ENCODE data around the gene INPPL1.

INPPL1 gene

DNA sequence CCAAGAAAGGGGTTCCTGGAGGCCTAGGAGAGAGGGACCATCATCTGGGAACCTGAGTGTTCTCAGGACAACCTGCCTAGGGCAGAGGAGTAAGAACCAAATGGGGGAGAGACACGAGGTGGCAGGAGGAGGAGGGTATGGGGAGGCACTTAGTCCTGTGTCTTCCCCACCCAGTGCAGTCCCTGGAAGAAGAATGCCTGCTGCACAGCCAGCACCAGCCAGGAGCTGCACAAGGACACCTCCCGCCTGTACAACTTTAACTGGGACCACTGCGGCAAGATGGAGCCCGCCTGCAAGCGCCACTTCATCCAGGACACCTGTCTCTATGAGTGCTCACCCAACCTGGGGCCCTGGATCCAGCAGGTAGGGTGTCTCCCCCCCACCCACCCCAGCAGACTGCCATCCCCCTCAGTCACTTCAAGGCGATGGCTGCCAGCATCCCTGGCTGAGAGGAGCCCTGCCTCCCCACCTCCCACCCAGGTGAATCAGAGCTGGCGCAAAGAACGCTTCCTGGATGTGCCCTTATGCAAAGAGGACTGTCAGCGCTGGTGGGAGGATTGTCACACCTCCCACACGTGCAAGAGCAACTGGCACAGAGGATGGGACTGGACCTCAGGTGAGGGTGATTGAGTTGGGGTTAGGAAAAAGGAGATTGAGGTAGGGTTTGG is 3.7 kb upstream of the INPPL1 start:
- no peak for DNase-seq

DNA sequence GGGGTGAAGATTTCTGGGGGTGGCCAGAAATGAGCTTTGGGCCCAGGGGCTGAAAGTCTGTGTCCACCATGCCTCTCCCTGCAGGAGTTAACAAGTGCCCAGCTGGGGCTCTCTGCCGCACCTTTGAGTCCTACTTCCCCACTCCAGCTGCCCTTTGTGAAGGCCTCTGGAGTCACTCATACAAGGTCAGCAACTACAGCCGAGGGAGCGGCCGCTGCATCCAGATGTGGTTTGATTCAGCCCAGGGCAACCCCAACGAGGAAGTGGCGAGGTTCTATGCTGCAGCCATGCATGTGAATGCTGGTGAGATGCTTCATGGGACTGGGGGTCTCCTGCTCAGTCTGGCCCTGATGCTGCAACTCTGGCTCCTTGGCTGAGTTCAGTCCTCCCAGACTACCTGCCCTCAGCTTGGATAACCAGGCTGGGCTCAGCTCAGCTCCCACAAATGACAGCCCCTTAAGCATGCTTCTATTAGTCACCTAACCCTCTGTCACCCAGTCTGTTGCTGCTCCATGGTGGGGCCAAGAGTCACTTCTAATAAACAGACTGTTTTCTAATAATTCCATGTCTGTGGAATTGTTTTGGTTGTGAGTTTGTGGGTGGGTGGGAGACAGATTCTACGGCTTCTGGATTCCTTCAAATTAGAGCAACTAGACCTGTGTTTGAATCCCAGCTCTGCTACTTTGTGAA is 3.0 kb upstream of the INPPL1 start:
- DNase-seq: no peak

DNA sequence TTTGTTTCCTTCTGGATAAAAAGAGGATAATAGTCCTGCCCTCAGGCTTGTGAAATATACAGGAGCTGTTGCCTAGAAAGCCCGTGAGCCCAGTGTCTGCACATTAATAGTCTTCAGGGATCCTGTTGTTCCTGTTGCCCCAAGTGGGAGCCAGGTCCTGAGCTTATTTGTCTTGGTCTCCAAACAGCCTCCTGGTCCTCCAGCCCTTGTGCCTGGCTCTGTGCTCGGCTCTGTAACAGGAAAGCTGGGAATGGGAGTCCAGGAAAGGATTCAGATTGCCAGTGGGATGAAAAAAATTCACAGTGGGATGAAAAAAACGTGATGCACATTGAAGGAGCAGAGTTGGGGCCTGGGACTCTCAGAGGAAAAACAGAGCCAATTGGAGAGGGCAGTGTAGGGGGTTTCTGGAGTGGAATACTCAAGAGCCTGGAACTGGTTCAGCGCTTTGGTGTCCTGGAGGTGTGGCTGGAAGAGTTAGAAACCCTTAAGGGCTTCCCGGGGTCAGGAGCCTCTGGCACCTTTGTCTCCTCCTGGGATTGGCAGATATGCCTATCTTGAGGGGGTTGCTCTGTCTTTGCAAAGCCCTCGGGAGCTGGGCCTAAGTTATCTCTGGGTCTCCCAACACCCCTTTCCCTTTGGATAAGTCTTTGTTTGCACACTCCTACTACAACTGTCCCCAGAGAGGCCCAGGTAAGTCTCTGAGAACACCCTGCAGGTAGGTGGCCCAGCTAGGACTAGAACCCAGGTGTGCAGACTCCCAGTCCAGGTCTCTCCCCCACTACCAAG is 2.3 kb upstream of the INPPL1 start:
- DNase-seq: no peak

DNA sequence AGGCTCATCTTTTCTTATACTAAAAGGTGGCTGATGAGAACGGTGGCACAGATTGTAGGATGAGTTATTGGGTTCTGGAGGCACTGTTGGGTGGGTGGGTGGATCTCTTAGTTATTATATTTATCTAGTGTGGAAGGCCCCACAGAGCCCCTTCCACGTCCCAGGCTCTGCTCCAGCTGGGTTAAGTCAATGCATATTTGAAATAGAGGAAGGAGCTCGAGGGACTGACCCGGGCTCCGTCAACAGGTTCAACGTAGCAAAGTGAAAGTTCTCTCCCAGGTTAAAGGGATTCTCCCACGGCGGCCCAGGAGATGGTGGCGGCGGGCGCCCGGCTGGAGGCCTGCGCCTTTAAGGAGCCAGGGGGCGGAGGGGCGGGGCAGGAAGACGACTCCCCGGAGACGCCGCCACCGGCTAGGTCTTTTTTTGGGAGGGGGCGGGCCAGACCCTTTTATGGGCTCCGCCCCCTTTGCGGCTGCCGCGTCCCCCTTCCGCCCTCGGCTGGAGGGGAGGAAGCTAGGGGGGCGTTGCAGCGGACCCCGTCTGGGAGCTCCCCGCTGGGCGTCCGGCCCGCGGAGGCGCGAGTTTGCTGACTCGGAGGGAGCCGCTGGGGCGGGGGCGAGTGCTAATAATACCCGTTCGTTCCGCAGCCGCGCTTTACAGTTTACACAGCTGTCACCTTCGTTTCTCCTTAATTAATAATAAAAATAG is 1.5 kb upstream of the INPPL1 start:
- DNase-seq: peak; percentile 90

DNA sequence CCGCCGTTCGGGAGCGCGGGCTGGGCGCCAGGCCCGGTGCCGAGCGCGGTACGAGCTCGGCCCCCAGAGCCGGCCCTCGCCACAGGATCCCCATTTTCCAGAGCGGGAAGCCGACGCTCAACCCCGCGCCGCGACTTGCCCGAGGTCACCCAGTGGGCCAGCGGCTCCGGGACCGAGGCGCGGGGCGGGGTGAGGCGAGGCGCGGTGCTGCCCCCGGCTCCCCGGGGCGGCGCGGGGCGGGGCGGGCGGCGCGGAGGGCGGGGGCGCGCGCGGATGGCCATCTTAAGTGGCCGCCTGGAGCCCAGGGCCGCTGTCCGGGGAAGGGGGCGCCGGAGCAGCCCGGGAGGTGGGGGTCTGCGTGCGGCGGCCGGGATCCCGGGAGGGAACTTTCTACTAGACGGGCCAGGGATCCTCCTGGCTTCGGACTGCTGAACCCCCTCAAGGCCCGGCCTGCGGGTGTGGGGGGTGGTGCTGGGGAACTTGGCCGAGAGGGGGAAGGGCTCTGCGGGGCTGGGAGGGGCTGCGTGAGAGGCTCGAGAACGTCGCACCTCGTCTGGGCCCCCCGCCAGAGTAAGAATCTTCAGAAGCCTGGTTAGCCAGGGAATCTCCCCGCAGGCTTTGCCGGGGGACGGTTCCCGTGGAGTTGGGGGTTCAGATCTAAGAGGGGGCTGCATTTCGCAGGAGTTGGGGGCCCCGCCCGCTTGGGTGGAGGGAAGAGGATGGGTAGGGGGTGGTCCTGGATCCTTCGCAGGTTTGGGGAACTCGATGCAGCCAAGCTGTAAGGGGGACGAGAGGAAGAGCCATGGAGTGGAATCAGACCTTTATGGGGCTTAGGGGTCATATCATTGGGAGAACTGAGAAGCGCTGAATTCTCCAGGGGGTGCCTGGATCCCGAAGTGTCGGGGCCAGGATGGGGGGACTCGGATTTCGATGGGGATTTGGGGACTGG is 678 bp upstream of the INPPL1 start:
- peak; percentile 41 for DNase-seq

DNA sequence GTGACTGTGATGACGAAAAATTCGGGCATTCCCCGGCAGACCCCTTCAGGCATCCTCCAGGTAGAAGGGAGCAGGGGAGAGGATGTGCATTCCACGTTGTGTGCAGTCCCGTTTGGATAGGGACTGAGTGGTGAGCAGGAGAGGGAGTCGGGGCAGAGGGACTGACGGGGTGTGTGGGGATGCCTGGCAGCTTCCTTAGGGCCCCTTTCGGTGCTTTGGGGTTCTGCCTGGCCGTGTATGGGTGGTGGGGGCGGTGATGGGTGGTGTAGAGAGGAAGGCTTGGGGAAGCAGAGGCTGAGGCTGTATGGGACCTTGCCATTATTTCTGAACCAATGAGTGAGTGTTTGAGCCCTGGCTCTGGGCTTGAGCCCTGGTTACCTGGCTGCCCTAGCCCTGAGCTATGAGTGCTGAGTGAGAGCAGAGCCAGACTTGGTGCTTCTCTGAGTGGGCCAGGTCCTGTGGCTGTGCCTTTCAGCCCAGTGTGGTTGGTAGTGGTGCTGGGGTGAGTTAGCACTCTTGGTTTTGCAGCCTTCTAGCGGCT is 914 bp downstream of the INPPL1 start:
- DNase-seq: no peak

DNA sequence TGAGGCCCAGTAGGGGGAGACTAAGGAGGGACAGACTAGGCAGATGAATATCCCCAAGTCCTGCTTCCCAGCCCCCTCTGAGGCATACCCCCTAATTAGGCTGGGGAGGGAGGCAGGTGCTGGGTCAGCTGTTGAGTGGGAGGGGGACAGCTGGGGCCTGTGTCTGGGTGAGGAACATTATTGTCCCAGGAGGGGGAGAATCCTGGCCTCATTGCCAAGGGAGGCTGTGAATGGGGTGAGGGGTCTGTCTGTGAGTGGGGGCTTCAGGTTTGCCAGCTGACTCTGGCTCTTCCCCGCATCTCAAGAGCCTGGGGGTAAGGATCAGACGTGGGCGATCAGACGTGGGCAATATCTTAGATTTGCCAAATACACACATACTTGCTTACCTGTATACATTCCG is 2.1 kb downstream of the INPPL1 start:
- DNase-seq: no peak

DNA sequence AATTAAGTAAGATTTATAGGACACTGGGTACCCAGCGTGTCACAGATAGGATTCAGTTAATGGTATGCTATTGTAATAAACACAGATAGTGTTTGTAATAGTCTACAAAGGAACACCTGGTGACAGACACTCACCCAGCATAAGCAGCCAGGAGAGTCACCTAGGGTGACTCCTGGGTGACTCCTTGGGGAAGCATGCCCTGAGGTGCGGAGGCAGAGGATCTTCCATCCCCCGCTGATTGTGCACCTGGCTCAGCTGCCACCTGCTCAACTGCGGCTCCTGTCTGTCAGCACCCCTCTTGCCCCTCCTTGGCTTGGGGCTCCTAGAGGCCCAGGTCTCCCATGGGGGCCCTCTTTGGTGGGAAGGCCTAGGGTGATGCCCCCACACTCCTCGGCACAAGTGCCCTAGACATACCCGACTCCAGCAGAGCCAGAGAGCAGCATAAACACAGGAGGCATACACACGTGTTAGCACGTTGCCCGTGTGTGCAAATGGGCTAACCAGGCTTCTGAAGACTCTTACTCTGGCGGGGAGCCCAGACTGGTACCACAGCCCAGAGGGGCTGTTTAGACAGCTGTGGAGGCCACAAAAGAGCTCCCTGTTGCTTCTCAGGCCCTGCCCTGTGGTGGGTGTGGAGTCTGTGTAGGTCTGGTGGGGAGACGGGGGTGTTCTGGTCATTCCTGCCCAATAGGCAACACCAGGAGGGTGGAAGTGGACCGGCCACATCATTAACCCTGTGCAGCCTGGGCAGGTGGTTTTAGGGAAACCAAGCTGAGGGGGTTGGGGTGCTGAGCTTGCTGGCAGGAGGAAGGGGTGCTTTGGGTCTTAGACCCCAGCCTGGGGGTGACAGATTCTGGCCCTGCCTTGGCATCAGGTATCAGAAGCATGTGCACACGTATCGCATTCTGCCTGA is 3.0 kb downstream of the INPPL1 start:
- DNase-seq: no peak

DNA sequence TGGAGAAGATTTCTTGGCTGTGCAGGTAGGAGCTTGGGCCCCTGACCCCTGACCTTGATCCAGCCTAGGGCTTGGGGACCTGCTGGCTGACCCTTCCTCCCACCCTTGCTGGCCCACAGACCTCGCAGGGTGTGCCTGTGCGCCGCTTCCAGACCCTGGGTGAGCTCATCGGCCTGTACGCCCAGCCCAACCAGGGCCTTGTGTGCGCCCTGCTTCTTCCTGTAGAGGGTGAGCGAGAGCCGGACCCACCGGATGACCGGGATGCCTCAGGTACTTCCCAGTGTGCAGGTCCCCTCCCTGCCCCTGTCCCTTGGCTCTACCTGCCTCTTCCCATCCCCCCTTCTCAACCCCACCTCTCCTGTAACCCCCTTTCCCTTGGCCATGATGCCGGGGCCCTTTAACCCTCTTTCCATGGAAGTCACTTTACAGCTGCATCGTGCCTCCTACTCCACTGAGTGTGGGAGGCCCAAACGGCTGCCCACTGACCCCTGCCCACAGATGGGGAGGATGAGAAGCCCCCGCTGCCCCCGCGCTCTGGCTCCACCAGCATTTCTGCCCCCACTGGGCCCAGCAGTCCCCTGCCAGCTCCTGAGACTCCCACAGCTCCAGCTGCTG is 3.8 kb downstream of the INPPL1 start:
- DNase-seq: no peak

DNA sequence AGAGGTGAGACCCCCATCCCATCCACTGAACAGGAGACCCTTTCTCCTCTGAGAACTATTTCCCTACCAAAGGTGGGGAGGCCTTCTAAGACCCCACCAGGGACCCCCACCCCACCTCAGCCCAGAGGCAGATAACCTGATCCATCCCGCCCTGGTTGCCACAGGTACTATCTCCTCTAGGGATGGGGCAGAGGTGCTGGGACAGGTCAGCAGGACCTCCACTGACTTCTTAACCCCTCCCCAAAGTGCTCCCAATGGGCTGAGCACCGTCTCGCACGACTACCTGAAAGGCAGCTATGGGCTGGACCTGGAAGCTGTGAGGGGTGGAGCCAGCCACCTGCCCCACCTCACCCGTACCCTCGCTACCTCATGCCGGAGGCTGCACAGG is 4.3 kb downstream of the INPPL1 start:
- no peak for DNase-seq

DNA sequence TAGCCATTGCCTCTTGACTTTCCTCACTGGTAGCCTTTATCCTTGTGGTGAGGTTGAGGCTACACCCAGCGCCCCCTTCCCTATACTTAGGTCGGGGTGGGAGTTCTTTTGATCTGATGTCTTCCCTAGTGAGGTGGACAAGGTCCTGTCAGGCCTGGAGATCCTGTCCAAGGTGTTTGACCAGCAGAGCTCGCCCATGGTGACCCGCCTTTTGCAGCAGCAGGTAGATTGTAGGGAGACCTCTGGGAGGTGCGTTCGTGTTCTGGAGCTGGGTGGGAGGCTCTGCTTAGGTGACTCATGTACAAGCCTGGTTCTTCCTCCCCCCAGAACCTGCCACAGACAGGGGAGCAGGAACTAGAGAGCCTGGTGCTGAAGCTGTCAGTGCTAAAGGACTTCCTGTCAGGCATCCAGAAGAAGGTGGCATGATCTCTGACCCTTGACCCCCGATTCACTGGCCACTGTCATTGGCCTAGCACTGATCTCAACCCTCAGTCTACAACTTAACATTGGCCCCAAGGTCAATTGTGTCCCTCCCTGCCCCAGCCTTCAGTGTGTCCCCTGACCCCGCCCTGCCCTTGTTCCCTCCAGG is 4.9 kb downstream of the INPPL1 start:
- no peak for DNase-seq

DNA sequence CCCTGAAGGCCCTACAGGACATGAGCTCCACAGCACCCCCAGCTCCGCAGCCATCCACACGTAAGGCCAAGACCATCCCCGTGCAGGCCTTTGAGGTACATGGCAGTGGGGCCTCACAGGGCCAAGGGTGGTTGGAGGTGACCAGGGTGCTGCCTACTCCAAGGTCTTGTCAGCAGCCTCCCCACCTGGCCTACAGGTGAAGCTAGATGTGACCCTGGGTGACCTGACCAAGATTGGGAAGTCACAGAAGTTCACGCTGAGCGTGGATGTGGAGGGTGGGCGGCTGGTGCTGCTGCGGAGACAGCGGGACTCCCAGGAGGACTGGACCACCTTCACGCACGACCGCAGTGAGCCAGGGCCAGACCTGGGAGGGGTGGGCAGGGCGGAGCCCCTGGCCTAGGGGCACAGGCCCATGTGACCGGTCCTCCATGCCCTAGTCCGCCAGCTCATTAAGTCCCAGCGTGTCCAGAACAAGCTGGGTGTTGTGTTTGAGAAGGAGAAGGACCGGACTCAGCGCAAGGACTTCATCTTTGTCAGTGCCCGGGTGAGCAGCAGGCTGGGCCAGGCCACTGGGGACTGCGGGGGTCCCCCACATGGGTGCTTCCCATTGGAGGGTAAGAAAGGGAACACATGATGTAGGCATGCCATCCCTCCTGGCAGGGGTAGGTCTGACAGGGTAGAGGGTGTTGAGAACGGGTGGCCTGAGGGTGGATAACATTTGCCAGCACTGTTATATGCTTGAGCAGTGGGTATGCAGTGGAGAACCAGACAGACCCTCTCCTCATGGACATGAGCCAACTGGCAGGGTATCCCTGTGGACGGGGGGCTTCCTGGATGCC is 5.6 kb downstream of the INPPL1 start:
- no peak for DNase-seq

DNA sequence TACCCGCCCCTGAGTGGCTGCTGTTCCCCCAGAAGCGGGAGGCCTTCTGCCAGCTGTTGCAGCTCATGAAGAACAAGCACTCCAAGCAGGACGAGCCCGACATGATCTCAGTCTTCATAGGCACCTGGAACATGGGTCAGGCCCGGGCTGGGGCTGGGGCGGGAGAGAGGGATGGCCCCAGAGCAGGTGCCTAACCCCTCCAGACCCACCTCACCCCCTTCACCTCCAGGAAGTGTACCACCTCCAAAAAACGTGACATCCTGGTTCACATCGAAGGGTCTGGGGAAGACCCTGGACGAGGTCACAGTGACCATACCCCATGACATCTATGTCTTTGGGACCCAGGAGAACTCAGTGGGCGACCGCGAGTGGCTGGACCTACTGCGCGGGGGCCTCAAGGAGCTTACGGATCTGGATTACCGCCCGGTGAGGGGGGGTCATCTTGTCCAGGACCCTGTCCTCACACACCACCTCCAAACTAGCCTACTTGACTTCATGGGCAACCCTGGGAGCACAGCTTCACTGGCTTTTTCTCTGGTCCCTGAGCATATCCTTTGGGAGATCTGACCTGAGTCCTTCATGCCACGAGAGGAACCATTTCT is 6.3 kb downstream of the INPPL1 start:
- no peak for DNase-seq

DNA sequence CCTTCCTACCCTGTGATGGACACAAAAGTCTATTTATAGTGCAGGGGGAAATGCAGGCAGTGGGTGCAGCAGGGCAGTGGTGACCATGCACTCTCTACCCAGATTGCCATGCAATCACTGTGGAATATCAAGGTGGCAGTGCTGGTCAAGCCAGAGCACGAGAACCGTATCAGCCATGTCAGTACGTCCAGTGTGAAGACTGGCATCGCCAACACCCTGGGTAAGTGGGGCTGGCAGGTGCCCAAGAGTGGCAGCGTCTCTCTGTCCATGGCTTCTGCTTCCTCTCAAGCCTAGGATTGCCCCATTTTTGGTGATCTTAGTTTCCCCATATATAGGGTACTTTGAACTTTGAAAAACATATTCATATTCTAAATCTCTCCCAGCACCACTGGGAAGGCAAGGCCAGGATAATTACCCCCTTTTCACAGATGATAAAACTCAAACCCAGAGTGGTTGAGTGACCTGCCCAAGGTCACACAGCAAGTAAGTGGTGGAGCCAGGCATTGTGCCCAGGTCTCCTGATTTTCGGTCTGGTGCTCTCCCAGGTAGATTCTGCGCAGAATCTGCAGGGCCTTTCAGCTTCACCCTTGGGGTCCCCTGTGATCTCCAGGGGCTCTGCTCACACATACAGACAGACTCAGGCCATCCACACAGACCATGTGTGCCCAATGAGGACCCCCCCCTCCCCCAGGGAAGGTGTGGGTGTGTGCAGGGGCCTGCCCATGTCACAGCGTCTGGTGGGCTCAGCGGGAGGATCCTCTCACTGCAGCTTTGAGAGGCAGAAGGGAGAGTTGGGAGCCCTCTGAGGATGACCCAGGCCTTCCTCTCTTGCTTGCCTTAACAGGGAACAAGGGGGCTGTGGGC is 7.1 kb downstream of the INPPL1 start:
- DNase-seq: no peak

DNA sequence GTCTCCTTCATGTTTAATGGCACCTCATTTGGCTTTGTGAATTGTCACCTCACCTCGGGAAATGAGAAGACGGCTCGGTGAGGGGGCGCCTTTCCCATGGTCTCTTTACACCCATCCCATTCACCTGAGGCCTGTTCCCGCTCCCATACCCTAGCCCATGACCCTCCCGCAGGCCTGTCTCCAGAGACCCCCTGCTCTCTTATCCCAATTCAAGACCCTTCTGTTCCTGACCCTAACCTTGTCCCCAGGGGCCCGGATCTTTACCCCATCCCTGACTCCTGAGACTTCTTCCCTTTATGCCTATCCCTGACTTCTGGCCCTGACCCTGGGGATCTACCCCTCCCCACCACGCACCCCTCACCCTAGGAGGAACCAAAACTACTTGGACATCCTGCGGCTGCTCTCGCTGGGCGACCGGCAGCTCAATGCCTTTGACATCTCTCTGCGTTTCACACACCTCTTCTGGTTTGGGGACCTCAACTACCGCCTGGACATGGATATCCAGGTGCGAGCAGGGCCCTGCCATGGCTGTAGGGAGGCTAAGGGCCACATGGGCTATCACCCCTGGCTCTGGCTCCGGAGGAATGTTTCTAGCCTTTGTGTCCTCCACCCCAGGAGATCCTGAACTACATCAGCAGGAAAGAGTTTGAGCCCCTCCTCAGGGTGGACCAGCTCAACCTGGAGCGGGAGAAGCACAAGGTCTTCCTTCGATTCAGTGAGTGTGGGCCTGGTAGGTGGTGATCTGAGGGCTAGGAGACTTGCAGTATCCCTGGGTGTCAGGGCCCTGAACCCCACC is 7.9 kb downstream of the INPPL1 start:
- DNase-seq: no peak

DNA sequence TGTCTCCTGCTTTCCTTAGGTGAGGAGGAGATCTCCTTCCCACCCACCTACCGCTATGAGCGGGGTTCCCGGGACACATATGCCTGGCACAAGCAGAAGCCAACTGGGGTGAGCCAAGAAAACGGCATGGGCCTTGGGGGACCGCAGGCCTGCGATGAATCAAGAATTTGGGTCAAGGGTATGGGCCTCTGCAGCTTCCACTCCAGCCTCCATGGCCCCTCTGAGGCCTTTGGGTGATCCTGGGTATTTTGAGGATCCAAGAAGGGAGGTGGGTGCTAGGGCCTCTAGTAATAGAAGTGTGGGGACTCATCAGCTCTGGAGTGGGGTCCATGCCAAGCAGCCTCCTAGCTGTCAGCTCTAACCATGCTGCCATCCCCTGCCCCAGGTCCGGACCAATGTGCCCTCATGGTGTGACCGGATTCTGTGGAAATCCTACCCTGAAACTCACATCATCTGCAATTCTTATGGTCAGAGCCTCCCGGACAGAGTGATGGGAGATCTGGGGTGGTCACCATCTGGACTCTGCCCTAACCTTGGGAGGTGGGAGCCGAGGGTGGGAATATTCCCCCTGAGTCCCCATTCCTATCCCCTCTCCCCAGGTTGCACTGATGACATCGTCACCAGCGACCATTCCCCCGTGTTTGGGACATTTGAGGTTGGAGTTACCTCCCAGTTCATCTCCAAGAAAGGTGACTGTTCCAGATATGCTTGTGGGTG is 8.6 kb downstream of the INPPL1 start:
- no peak for DNase-seq

Measured in activated CD4-positive, alpha-beta T cell treated with anti-CD3 and anti-CD28 coated beads, Interleukin-2, amount 50 U/mL, for 1 hour (primary cell).